CD4-positive, alpha-beta T cell treated with Interleukin-2 at 100 ng/mL for 4 hours (primary cell): Measurements from ENCODE around the gene RAB4A.

ENCODE experiments used
- DNase-seq: peaks from one replicate; pipeline ENCODE4 v3.0.0-alpha.2; 2020; ENCODE audit warnings: low spot score

Gene RAB4A

GRCh38 chr1:229339086-229339485, 68.2 kb downstream of the RAB4A start:
- no peak for DNase-seq

- DNase-seq = peak; percentile 5
Observed at GRCh38 chr1:229339520-229339919, 68.6 kb downstream of the RAB4A start.

GRCh38 chr1:229340496-229340895, 69.6 kb downstream of the RAB4A start:
- no peak for DNase-seq

GRCh38 chr1:229341774-229342655, 71.1 kb downstream of the RAB4A start:
- peak; percentile 84 for DNase-seq

GRCh38 chr1:229342656-229343569, 72.0 kb downstream of the RAB4A start, which contains the start of gene CCSAP:
Gene CCSAP, minus strand, starts transcription at chr1:229343047. Its CDS starts 582 bp downstream, at chr1:229342465.
- DNase-seq = peak; percentile 45

GRCh38 chr1:229344139-229344538, 73.2 kb downstream of the RAB4A start:
- DNase-seq = no peak

- DNase-seq = no peak
Observed at GRCh38 chr1:229344937-229345684, 74.2 kb downstream of the RAB4A start.

GRCh38 chr1:229347528-229347927, 76.6 kb downstream of the RAB4A start:
- no peak for DNase-seq

GRCh38 chr1:229349463-229350385, 78.8 kb downstream of the RAB4A start:
- no peak for DNase-seq

GRCh38 chr1:229352975-229353374, 82.1 kb downstream of the RAB4A start:
- no peak for DNase-seq

GRCh38 chr1:229354226-229354625, 83.3 kb downstream of the RAB4A start:
- DNase-seq = no peak
